Suppressor macrophage treated with lipopolysaccharide for 4 hours (primary cell): ENCODE data around the gene GNPTAB.

Experiments used
- DNase-seq: peaks from one replicate; pipeline ENCODE4 v3.0.0-alpha.2; 2020

GNPTAB gene

GRCh38 chr12:101802486-101802885 is 28.3 kb downstream of the GNPTAB start:
- no peak for DNase-seq

GRCh38 chr12:101799774-101800173 is 31.0 kb downstream of the GNPTAB start:
- DNase-seq, result peak; percentile 48

- DNase-seq, result peak; percentile 68
Measured at GRCh38 chr12:101795786-101796185, 35.0 kb downstream of the GNPTAB start.

- DNase-seq, result no peak
Measured at GRCh38 chr12:101795013-101795412, 35.7 kb downstream of the GNPTAB start.

GRCh38 chr12:101794574-101794973 is 36.2 kb downstream of the GNPTAB start:
- DNase-seq, result no peak

GRCh38 chr12:101793401-101793800 is 37.4 kb downstream of the GNPTAB start:
- peak; percentile 74 for DNase-seq

- DNase-seq, result no peak
Measured at GRCh38 chr12:101792046-101792931, 38.5 kb downstream of the GNPTAB start.

GRCh38 chr12:101789171-101789570 is 41.6 kb downstream of the GNPTAB start:
- no peak for DNase-seq

GRCh38 chr12:101785671-101786070 is 45.1 kb downstream of the GNPTAB start:
- DNase-seq, result no peak

- no peak for DNase-seq
Measured at GRCh38 chr12:101784376-101784775, 46.4 kb downstream of the GNPTAB start.

GRCh38 chr12:101783838-101784237 is 46.9 kb downstream of the GNPTAB start:
- no peak for DNase-seq

GRCh38 chr12:101783150-101783549 is 47.6 kb downstream of the GNPTAB start:
- DNase-seq, result no peak

- no peak for DNase-seq
Measured at GRCh38 chr12:101782273-101782731, 48.5 kb downstream of the GNPTAB start.

GRCh38 chr12:101781834-101782233 is 48.9 kb downstream of the GNPTAB start:
- DNase-seq, result no peak

- peak; percentile 61 for DNase-seq
Measured at GRCh38 chr12:101780599-101780998, 50.2 kb downstream of the GNPTAB start.

GRCh38 chr12:101779626-101780025 is 51.1 kb downstream of the GNPTAB start:
- DNase-seq, result no peak

- DNase-seq, result no peak
Measured at GRCh38 chr12:101779200-101779599, 51.6 kb downstream of the GNPTAB start.

GRCh38 chr12:101777978-101778377 is 52.8 kb downstream of the GNPTAB start:
- no peak for DNase-seq

- peak; percentile 64 for DNase-seq
Measured at GRCh38 chr12:101777485-101777884, 53.3 kb downstream of the GNPTAB start.

- no peak for DNase-seq
Measured at GRCh38 chr12:101775816-101776215, 54.9 kb downstream of the GNPTAB start.

- peak; percentile 81 for DNase-seq
Measured at GRCh38 chr12:101773650-101774162, 57.1 kb downstream of the GNPTAB start.

- DNase-seq, result peak; percentile 60
Measured at GRCh38 chr12:101772012-101772775, 58.6 kb downstream of the GNPTAB start.

GRCh38 chr12:101769865-101770264 is 60.9 kb downstream of the GNPTAB start:
- DNase-seq, result no peak

GRCh38 chr12:101768781-101769180 is 62.0 kb downstream of the GNPTAB start:
- no peak for DNase-seq
